HG03280 (cell line): ENCODE data around the gene GFRA1.

Source experiments
- ATAC-seq: cut with Tn5 transposase; IDR thresholded peaks from one replicate; pipeline ENCODE4 v1.9.1; 2021; ENCODE audit warnings: mild to moderate bottlenecking, moderate library complexity; ENCODE audit not compliant: unreplicated experiment

Gene GFRA1

DNA sequence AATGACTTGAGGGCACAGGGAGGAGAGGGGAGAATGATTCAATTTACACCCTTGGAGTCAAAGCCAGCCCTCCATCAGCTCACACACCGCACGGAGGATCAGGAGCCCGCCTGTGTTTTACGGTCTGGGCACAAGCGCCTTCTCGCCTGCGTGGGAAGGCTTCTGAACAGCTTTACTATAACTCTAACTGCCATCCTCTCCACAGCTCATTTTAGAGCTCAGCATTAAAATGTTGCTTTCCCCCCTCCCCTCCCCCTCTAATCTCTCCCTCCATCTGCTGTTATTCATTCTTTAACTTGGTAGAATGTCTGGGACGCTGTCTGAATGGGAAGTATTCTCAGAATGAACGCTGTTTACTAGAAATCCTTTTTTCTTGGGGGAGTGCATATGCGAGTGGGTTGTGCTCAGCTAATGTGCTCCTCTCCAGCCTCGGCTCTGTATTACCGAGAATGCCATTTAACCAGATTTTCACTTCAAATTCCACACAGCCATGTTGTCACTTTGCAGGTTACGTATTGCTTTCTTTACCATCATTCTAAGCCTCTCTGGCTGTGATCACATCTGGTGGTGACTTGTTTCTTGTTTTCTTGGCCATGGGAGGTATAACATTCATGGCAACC, 140.1 kb downstream of the GFRA1 start:
- ATAC-seq = no peak

- no peak for ATAC-seq
Observed at GRCh38 chr10:116130006-116130405, 143.0 kb downstream of the GFRA1 start.

GRCh38 chr10:116126954-116127695, 145.9 kb downstream of the GFRA1 start:
- no peak for ATAC-seq

- ATAC-seq = no peak
Observed at GRCh38 chr10:116126239-116126638, 146.8 kb downstream of the GFRA1 start.

DNA sequence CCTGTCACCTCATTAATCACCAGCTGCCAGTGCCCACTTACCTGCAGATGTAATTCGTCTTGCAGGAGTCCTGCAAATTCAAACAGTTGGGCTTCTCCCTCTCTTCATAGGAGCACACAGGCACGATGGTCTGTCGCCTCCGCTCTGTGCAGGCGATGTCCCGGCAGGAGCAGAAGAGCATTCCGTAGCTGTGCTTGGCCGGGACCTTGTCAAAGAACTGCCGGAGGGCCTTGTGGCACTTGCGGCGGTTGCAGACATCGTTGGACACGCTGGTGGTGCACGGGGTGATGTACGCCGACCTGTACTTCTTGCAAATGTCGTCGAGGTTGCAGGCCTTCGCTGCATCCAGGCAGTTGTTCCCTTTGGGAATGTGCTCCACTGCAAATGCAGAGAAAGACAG, 147.8 kb downstream of the GFRA1 start:
- no peak for ATAC-seq

- ATAC-seq = no peak
Observed at GRCh38 chr10:116124777-116125176, 148.2 kb downstream of the GFRA1 start.

DNA sequence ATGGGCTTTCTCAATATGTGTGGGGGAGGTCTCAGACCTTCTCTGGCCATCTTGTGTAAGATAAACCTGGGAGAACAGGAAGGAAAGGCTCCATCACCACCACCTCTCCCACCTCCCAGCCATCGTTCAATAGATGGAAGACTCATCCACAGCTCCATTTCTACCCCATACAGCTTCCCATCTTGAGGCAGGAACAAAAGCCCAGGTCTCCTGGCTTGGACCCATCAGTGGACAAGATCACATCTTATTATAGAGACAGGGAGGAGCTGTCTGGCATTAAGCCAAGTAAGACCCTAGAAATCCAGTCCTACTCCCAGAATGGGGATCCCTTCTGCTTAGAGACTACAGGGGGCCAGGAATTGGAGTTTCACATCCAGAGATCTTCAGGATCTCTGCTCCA, 150.3 kb downstream of the GFRA1 start:
- ATAC-seq = no peak

DNA sequence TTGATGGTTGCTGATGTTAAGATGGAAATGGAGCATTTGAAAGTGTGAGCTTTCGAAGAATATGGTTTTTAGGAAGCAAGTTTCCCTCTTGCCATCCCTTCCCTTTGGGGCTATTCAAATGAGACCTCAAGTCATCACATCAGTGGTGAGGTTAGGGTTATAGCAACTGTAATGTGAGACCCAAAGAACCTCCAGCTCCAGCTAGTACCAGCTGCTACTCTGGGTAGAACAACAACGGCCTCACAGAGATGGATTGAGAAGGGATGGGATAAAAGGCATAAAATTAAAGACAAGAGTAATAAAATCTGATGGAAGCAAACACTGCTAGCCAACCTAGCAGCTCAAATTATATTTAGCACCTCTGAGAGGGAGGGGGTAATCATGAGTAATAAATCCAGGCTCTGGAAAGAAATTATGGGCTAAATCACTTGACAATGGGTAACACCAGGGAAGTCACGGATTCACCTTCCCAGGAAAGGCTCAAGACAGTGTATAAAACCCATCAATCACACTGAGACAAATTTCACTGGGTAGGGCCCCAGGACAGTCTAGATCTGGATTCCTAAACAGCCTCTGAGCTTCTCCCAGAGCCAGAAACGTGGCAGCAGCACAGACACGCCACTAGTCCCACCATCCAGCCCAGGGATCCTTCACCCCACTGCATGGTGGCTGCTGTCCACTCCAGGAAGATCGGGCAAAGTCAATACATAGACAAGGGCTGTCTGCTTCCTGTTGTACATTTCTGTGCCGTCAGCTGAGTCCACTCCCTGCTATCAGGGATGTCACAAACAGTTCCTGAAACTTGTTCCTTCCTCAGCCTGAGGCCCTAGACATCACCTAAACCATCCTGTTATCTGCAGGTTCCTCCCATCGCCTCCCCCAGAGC, 151.1 kb downstream of the GFRA1 start:
- ATAC-seq = no peak

DNA sequence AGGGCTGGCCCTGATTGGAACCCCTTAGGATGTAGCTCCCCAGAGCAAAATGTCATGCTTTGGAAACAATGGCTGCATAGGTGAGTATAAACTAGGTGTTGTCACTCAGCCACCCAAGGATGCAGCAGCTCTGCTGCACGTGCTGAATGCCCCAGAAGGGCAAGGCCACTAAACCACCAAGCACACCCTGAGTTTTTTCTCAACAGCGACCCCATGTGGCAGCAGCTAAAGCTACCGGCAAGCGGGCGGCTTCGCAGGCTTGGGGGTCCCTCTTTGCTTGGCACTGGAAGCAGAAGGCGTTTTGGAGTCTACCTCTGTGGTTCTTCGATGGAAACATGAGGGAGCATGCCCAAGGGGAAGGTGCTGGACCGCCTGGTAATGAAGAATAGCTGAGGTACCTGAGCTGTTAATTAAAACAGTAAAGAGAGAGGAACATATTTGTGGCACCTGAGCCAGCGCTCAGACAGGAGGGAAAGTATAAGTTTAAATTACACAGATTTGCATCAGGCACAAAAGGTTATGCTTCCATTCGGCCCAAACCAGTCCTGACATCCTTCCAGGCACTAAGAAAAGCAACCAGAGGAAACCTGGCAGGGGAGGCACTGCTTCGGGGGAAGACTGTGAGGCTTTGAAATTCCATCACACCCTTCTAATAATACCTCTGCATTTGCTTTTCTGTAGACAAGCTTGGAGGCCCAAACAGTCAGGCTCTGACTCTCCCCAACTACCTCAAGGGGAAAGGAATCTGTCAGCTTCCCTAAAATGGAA, 152.1 kb downstream of the GFRA1 start:
- ATAC-seq = no peak

DNA sequence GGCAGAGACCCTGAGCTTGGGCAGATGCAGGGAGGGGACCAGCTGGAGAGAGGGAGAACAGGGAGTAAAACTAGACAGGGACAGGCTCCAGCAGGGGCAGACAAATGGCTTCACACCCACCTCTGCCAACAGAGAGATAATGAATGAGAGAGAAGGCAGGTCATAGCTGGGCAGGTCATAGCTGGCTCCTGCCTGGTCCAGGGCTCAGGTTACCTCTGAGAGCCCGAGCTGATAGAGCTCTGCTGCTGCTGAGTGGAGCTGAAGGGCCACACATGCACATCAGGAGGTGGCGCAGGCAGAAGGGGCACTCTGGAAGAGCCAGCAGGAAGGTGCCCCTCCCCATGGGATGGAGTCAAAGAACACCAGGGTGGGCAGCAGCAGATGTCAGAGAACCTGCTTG, 154.2 kb downstream of the GFRA1 start:
- ATAC-seq = no peak

GRCh38 chr10:116115797-116116196, 157.2 kb downstream of the GFRA1 start:
- ATAC-seq = no peak

DNA sequence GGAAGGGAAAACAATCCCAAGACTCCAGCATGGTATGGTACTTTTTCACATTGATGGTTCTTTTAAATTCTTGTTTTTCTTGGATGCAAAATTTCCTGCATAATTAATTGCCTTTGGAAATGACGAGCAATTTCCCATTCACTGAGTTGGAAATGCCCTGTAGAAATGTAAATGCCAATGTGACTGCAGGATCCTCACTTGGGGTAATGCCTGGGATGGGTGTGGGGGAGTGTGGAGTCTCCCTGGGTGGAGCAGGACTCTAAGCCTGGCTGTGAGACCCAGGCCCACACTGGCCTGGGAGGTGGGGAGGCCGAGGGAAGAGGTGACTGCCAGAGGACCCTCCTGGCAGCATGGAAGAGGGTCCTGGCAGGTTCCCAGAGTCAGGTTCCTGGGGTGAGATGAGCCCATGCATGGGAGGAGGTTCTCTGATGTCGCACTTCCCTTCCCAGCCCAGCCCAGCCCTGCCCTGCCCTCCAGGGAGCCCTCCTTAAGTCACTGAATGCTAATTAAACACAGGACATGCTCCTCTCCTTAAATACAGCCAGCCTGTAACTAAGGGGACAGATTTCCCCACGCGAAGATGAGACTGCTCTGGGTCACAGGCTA, 157.9 kb downstream of the GFRA1 start:
- no peak for ATAC-seq

- ATAC-seq = no peak
Observed at GRCh38 chr10:116113721-116114501, 159.1 kb downstream of the GFRA1 start.

DNA sequence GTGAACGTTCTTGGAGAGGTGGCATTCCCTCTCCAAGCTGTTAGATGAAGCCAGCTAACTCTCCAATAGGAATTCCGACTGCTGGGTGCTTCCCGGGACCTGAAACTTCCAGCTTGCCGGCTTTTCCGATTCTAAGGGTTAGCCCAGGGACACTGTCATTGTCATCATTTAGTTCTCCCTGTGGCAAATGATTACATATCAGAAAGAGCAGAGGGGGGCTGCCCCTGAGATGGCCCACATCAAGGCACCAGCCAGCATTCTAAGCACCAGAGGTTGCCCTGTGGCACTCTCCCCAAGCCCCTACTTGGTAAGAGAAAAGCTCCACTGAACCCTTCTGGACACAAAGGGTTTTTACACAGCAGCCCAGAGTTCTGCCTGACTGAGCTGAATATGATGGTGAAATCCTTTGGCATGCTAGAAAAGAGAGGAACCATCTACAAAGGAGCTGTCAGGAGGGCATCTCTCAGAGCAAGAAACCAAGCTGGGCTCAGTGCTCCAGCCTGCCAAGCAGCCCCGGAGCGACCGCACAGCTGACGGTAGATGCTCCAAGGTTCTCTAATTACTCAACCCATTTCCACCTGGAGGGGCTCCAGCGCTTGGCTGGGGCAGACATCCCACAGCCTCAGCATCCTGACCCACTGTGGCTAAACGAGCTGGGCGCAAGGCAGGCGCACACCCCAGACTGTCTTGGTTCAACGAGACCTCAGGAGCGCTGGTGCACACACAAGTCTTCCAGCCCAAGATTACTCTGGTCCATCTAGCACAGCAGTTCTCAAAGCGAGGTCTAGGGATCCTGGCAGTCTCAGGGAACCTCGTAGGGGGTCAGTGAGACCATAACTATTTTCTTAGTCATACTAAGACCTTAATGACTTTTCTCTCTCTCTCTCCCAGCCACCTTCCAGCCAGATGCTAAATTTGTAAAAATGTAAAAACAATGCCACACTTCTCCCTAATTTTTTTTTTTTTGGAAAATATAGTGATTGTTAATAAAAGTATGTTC, 160.5 kb downstream of the GFRA1 start:
- ATAC-seq = no peak

DNA sequence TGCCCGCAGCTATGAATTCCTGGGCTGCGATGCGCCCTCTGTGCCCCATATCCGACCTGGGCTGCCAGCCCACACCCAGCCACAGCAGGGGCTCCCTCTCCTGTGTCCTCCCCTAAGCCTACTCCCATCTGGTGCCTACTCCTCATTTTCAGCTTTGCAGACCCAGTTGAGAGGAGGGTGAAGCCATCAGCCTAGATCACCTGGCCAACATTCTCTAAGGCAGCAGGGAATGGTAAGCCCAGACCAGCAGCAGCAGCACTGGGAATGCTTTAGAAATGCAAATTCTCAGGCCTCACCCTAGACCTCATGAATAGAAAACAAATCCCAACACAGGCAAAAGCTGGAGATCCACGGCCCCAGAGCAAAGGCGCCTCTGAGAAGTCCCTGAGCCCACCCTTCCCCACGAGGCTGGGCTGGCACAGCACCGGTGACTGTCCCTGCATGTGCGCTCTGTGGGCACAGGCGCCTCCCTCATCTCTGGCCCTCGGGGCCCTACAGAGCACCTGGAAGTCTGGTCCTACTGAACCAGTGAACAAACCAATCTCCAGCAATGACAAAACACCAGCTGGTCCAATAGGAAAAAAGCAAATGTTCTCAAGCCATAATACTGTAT, 161.4 kb downstream of the GFRA1 start:
- no peak for ATAC-seq

GRCh38 chr10:116110736-116111135, 162.3 kb downstream of the GFRA1 start:
- no peak for ATAC-seq

GRCh38 chr10:116109881-116110280, 163.1 kb downstream of the GFRA1 start:
- ATAC-seq = no peak

DNA sequence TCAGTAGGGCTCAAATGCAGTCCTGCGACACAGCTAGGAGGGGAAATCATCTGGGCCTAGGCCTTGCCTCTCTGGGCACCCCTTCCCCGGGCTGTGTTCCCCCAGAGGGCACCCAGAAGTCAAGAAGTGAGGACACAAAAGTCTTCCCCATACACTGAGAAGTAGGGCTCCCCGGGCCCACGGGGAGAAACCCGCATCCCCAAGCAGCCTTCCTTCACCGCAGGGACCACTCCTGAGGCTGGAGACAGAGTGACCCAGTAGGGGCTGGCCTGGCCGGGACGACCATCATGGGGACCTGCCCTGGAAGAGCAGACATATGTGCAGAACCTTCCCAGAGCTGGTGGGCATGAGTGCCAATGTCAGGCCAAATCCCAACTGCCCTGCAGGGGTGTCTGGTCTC, 163.5 kb downstream of the GFRA1 start:
- ATAC-seq = no peak
